Measurements from ENCODE around the gene NME7.

Gene NME7

GRCh38 chr1:169106095-169106920 is 261.3 kb downstream of the NME7 start, which contains the start of gene ATP1B1:
TSS of gene ATP1B1 (plus strand) at chr1:169106690. CDS start at chr1:169106830, 140 bp downstream.
- DNase-seq (ENCODE audit: extremely low read depth, low read depth), result peak; percentile 34
- TF ChIP-seq CTCF (IDR thresholded peaks at IDR 0.05; ENCODE audit: low read depth, low read length), result peak; percentile 13

- TF ChIP-seq CTCF (IDR thresholded peaks at IDR 0.05; ENCODE audit: low read depth, low read length), result no peak
- no peak for DNase-seq (ENCODE audit: extremely low read depth, low read depth)
These were observed 262.0 kb downstream of the NME7 start for GRCh38 chr1:169105434-169106094.

- no peak for DNase-seq (ENCODE audit: extremely low read depth, low read depth)
- TF ChIP-seq CTCF (IDR thresholded peaks at IDR 0.05; ENCODE audit: low read depth, low read length), result no peak
These were observed 262.5 kb downstream of the NME7 start for GRCh38 chr1:169105087-169105433.

- no peak for DNase-seq (ENCODE audit: extremely low read depth, low read depth)
- no peak for TF ChIP-seq CTCF (IDR thresholded peaks at IDR 0.05; ENCODE audit: low read depth, low read length)
These were observed 264.1 kb downstream of the NME7 start for GRCh38 chr1:169103480-169103893.

GRCh38 chr1:169103002-169103401 is 264.6 kb downstream of the NME7 start:
- no peak for TF ChIP-seq CTCF (IDR thresholded peaks at IDR 0.05; ENCODE audit: low read depth, low read length)
- no peak for DNase-seq (ENCODE audit: extremely low read depth, low read depth)

GRCh38 chr1:169102567-169102966 is 265.0 kb downstream of the NME7 start:
- TF ChIP-seq CTCF (IDR thresholded peaks at IDR 0.05; ENCODE audit: low read depth, low read length), result no peak
- DNase-seq (ENCODE audit: extremely low read depth, low read depth), result no peak

GRCh38 chr1:169100651-169101088 is 266.9 kb downstream of the NME7 start:
- TF ChIP-seq CTCF (IDR thresholded peaks at IDR 0.05; ENCODE audit: low read depth, low read length), result no peak
- no peak for DNase-seq (ENCODE audit: extremely low read depth, low read depth)

All from AG09319 (cell line).